Osteocyte (in vitro differentiated cells): ENCODE results near the gene EHMT2. TPM values are rescaled to one million over a fixed set of nuclear protein-coding genes. Genes with fewer than 3 reads are reported as not detected.

Experiments used
- DNase-seq: peaks from one replicate; pipeline ENCODE4 v3.0.0; 2021; ENCODE audit warnings: mixed read lengths; ENCODE audit not compliant: unreplicated experiment; ENCODE audit errors: extremely low spot score
- H3K27ac Mint-ChIP-seq: one replicate; pipeline ENCODE4 v1.8.0; 2021; ENCODE audit warnings: mild to moderate bottlenecking, mixed read lengths; ENCODE audit not compliant: unreplicated experiment
- H3K27me3 Mint-ChIP-seq: one replicate; pipeline ENCODE4 v1.8.0; 2021; ENCODE audit warnings: mixed read lengths; ENCODE audit not compliant: unreplicated experiment
- H3K36me3 Mint-ChIP-seq: one replicate; pipeline ENCODE4 v1.8.0; 2021; ENCODE audit warnings: mixed read lengths; ENCODE audit not compliant: unreplicated experiment
- H3K4me1 Mint-ChIP-seq: one replicate; pipeline ENCODE4 v1.8.0; 2021; ENCODE audit warnings: mixed read lengths; ENCODE audit not compliant: unreplicated experiment
- H3K4me3 Mint-ChIP-seq: one replicate; pipeline ENCODE4 v1.8.0; 2021; ENCODE audit warnings: mild to moderate bottlenecking, moderate library complexity, mixed read lengths; ENCODE audit not compliant: unreplicated experiment
- H3K9me3 Mint-ChIP-seq: one replicate; pipeline ENCODE4 v1.8.0; 2021; ENCODE audit warnings: mixed read lengths; ENCODE audit not compliant: unreplicated experiment
- total RNA-seq: library from RNA; stranded (reverse); gene quantifications from 2 replicates; pipeline ENCODE4 v1.2.1, GENCODE V29; 2021
- TF ChIP-seq, protein P1 (sequence below): fragments of 200-600 bp; sonication (generic); IDR thresholded peaks from 2 replicates; pipeline ENCODE4 v1.5.0; 2021; ENCODE audit warnings: antibody characterized with exemption, mild to moderate bottlenecking, moderate library complexity

Gene EHMT2
- total RNA-seq, 1 donor from 2014 or later = 62.4 TPM

GRCh38 chr6:31877125-31877650 is 20.3 kb downstream of the EHMT2 start:
- no peak for DNase-seq
- TF ChIP-seq, protein P1, sequence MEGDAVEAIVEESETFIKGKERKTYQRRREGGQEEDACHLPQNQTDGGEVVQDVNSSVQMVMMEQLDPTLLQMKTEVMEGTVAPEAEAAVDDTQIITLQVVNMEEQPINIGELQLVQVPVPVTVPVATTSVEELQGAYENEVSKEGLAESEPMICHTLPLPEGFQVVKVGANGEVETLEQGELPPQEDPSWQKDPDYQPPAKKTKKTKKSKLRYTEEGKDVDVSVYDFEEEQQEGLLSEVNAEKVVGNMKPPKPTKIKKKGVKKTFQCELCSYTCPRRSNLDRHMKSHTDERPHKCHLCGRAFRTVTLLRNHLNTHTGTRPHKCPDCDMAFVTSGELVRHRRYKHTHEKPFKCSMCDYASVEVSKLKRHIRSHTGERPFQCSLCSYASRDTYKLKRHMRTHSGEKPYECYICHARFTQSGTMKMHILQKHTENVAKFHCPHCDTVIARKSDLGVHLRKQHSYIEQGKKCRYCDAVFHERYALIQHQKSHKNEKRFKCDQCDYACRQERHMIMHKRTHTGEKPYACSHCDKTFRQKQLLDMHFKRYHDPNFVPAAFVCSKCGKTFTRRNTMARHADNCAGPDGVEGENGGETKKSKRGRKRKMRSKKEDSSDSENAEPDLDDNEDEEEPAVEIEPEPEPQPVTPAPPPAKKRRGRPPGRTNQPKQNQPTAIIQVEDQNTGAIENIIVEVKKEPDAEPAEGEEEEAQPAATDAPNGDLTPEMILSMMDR = no peak
- no peak overlapping the region for H3K27ac Mint-ChIP-seq
- H3K9me3 Mint-ChIP-seq = no peaks in the 10 kb centered on the region
- peaks cover 18% of the 10 kb centered on the region for H3K36me3 Mint-ChIP-seq
- H3K4me3 Mint-ChIP-seq = no peak overlapping the region
- no peaks in the 10 kb centered on the region for H3K27me3 Mint-ChIP-seq
- H3K4me1 Mint-ChIP-seq = peaks cover 5% of the 10 kb centered on the region

DNA sequence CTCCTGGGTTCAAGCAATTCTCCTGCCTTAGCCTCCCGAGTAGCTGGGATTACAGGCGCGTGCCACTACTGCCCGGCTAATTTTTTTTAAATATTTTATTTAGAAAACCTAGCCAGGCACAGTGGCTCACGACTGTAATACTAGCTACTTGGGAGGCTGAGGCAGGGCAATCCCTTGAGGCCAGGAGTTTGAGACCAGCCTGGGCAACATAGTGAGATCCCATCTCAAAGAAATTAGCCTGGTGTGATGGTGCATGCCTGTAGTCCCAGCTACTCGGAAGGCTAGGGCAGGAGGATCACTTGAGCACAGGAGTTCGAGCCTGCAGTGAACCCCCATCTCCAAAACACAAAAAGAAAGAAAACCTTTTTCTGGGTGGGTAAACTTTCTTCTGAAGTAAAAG is 21.1 kb downstream of the EHMT2 start:
- Mint-ChIP-seq H3K27me3 (no peaks in the 10 kb centered on the region), H3K36me3 (peaks cover 13% of the 10 kb centered on the region), H3K4me3 (no peak overlapping the region), H3K4me1 (peaks cover 5% of the 10 kb centered on the region), H3K9me3 (no peaks in the 10 kb centered on the region), H3K27ac (no peak overlapping the region)
- DNase-seq = no peak
- TF ChIP-seq, protein P1 = no peak

DNA sequence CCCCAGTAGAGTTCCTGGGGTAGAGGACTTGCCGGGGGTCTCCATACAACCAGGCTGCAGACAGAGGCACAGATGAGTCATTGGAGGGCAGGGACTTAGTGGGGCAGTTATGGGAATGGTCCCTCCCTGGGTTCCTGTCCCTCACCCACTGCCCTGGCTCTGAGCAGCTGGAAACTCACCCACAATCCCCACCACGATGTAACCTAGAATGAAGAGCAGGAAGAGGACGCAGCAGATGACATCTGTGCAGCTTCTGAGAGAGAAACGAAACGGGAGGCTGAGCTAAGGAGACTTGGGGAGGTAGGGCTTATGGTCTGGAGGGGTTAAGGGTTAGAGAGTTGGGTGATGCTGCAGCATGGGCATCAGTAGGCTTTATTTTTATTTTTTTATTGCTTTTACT is 21.6 kb downstream of the EHMT2 start:
- Mint-ChIP-seq H3K36me3 (peaks cover 8% of the 10 kb centered on the region), H3K4me1 (peaks cover 8% of the 10 kb centered on the region), H3K27me3 (no peaks in the 10 kb centered on the region), H3K9me3 (no peaks in the 10 kb centered on the region), H3K4me3 (no peak overlapping the region), H3K27ac (no peak overlapping the region)
- no peak for DNase-seq
- TF ChIP-seq, protein P1 = no peak

DNA sequence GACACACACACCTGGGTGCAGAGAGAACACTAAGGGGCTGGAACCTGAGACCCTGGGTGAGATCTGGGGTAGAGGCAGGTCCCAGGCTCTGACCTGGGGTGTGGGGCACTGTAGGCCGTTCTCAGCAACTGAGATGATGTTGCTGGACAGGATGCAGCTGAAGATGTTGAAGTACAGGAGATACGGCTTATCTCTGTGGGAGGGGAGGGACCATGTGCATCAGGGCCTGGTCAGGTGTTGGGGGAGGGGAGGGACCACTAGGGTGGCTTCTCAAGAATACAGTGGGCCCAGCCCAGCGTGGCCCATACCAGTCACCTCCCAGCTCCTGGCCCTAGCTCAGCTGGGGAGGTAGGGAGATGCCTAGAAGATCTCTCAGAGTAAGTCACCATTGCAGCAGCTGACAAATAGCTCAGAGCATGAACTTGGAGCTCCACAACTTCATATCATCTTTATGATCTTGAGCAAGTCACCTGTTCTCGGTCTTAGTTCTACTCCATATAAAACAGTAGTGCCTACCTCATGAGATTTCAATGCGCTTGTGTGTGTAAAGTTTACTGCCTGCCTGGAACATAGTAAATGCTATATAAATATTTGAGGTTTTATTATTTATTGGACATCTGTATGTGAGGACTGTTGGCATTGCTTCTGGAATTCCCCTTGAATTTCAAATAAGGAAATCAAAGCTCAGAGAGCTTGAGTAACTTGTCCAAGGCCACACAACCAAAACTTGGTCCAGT is 22.5 kb downstream of the EHMT2 start:
- DNase-seq = no peak
- TF ChIP-seq, protein P1 = no peak
- no peak overlapping the region for H3K4me3 Mint-ChIP-seq
- peaks cover 6% of the 10 kb centered on the region for H3K36me3 Mint-ChIP-seq
- H3K27me3 Mint-ChIP-seq = no peaks in the 10 kb centered on the region
- no peak overlapping the region for H3K27ac Mint-ChIP-seq
- peaks cover 9% of the 10 kb centered on the region for H3K4me1 Mint-ChIP-seq
- no peaks in the 10 kb centered on the region for H3K9me3 Mint-ChIP-seq

DNA sequence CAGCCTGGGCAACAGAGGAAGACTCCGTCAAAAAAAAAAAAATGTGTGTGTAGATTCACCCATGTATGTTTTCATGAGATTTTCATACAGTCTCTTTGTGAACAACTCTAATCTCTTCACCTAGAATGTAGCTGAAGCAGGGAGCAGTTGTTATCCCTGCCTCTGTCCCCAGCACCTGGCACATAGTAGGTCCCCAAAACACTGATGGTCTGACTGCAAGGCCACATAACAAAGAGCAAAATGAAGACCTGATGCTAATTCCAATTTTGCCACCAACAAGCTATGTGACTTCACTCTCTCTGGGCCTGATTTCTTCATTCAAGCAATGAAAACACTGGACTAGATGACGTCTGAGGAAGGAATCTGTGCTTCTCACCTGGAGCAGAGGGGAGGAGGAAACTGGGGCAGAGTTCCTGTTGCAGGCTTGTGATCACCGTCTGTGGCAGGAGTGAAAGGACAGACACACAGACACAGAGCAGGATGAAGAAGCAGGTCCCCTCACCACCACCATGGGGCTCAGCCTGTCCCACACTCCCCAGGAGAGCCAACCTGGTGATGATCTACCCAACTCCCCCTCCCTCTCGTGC is 23.3 kb downstream of the EHMT2 start:
- no peak overlapping the region for H3K27ac Mint-ChIP-seq
- H3K27me3 Mint-ChIP-seq = no peaks in the 10 kb centered on the region
- H3K4me3 Mint-ChIP-seq = no peak overlapping the region
- H3K4me1 Mint-ChIP-seq = peaks cover 5% of the 10 kb centered on the region
- no peak for DNase-seq
- TF ChIP-seq, protein P1 = no peak
- H3K36me3 Mint-ChIP-seq = no peaks in the 10 kb centered on the region
- no peaks in the 10 kb centered on the region for H3K9me3 Mint-ChIP-seq
